ENCODE results near the gene FTCD. TPM values are rescaled to one million over a fixed set of nuclear protein-coding genes. Genes with fewer than 3 reads are reported as not detected.
A peak's percentile ranks its signal among the peaks of the same experiment; 100 is the strongest.
"Not testable (repeated sequence)": the region's sequence is repeated elsewhere in the genome, so short reads cannot be mapped to it uniquely, and the experiment has no call there.

Gene FTCD
- total and polyA plus RNA-seq, 2 of the 8 experiments (the other 6 are each of a cell fraction or from before 2014, with no cell fraction given), result 3.3 to 4.9 TPM

DNA sequence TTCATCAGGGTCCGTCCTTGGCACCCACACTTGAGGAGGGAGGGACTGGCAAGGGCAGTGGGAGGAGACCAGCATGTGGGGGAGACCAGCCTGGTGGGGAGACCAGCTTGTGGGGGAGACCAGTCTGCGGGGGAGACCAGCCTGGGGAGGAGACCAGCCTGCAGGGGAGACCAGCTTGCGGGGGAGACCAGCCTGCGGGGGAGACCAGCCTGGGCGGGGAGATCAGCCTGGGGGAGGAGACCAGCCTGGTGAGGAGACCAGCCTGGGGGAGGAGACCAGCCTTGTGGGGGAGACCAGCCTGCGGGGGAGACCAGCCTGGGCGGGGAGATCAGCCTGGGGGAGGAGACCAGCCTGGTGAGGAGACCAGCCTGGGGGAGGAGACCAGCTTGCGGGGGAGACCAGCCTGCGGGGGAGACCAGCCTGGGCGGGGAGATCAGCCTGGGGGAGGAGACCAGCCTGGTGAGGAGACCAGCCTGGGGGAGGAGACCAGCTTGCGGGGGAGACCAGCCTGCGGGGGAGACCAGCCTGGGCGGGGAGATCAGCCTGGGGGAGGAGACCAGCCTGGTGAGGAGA is 28.0 kb upstream of the FTCD start:
- peaks cover 5 to 20% (median 9%) of the 10 kb centered on the region in 4 experiments; a peak in 6 of 7 replicates for H3K4me1 ChIP-seq (replicated peaks in 1 of 4; ENCODE audit: control insufficient read depth in 3 of 4, insufficient read depth in 4 of 4, low read length in 3 of 4)
- not testable (repeated sequence) for H3K9ac ChIP-seq (replicated peaks in 1 of 4; ENCODE audit: extremely low read depth in 1 of 4, low read depth in 3 of 4, low read length in 3 of 4); H3K36me3 ChIP-seq (ENCODE audit: control insufficient read depth in 2 of 4, insufficient read depth in 4 of 4, low read length in 3 of 4); H2BK20ac ChIP-seq (ENCODE audit: low read length); H2AK5ac ChIP-seq (ENCODE audit: low read depth, low read length); H3K27me3 ChIP-seq (replicated peaks in 1 of 4; ENCODE audit: control insufficient read depth in 3 of 4, extremely low read depth in 1 of 4, insufficient read depth in 3 of 4, low read length in 3 of 4); H2AFZ ChIP-seq (ENCODE audit: low read length); H3K23ac ChIP-seq (ENCODE audit: insufficient read length); H3K27ac ChIP-seq (ENCODE audit: low read depth, low read length); H3K79me2 ChIP-seq (ENCODE audit: control insufficient read depth in 1 of 2, insufficient read depth in 2 of 2, low read length in 2 of 2); H2BK15ac ChIP-seq (ENCODE audit: low read length); H3K9me3 ChIP-seq (ENCODE audit: insufficient read depth in 2 of 2, low read depth in 1 of 2, low read length in 1 of 2); DNase-seq (ENCODE audit: low read depth in 1 of 2, low spot score in 2 of 2); H4K5ac ChIP-seq (ENCODE audit: insufficient read length, low read depth, low read length); H3K79me1 ChIP-seq (ENCODE audit: low read depth, low read length); H2BK120ac ChIP-seq (replicated peaks; ENCODE audit: low read depth, low read length); H3K14ac ChIP-seq (ENCODE audit: insufficient read length); FAIRE-seq; H3K56ac ChIP-seq (replicated peaks; ENCODE audit: insufficient read length, low read depth, low read length); H3K23me2 ChIP-seq (ENCODE audit: low read depth, low read length); H3K4ac ChIP-seq (replicated peaks; ENCODE audit: insufficient read length, low read depth, low read length)
- H3K18ac ChIP-seq (ENCODE audit: extremely low read depth, low read length), result peak overlapping the region; percentile 48; the same call in 1 of the 2 replicates
- H4K8ac ChIP-seq (ENCODE audit: extremely low read depth, insufficient read depth, low read length), result 0 out of 2 replicates have a peak overlapping the region, but pooled peaks have one; percentile 57
- ChIA-PET POLR2A (ENCODE audit: partially characterized antibody) (interaction anchor here (0.6 to 1.8 kb wide), 3 partner anchors 41 to 336 kb away, joined by 3 to 6 read pairs (median 3); no protein-coding TSS in a partner anchor), CTCF (ENCODE audit: partially characterized antibody) (interaction anchor here (1.1 to 1.8 kb wide), 4 partner anchors 19 to 41 kb away, joined by 3 to 8 read pairs (median 5); no protein-coding TSS in a partner anchor)
- H2BK5ac ChIP-seq (ENCODE audit: low read depth, low read length), result peak overlapping the region; percentile 71; the same call in 1 of the 2 replicates
- peak overlapping the region; percentile 83 to 98 (median 93) for H3K4me3 ChIP-seq (ENCODE audit: extremely low read depth in 1 of 4, insufficient read depth in 2 of 4, low read depth in 3 of 4, low read length in 4 of 4)
- 77% methylated on average over 3 of the region's 13 CpGs; no CpG with 5 or more reads in 1 of the 2 experiments for WGBS, 2 experiments (ENCODE audit: extremely low coverage in 1 of 2, insufficient coverage in 1 of 2, insufficient read length in 1 of 2, insufficient replicate concordance in 2 of 2, low coverage in 1 of 2, low lambda C conversion rate in 2 of 2, missing lambda C conversion rate in 1 of 2)
- H4K91ac ChIP-seq (replicated peaks; ENCODE audit: insufficient read length, low read length), result peak overlapping the region; percentile 18
- H4K20me1 ChIP-seq (replicated peaks in 1 of 2; ENCODE audit: control insufficient read depth in 1 of 2, insufficient read depth in 2 of 2, low read length in 2 of 2), result peaks cover 0 to 13% of the 10 kb centered on the region in 2 experiments
- H3K4me2 ChIP-seq (ENCODE audit: insufficient read depth in 1 of 2, low read depth in 2 of 2, low read length in 2 of 2), result peak overlapping the region; percentile 87 to 97
- peak overlapping the region; percentile 63; the same call in 1 of the 2 replicates for H2BK12ac ChIP-seq (ENCODE audit: low read depth, low read length)

Measured in H1 (cell line).